ENCODE data around the gene ADO. TPM values are rescaled to one million over a fixed set of nuclear protein-coding genes. Genes with fewer than 3 reads are reported as not detected.

ADO gene
- total RNA-seq, 4 donors from 2014 or later: 17.1 to 22.3 (median 21.2) TPM

- 0% methylated on average over 33 to 50 of the region's 51 CpGs for WGBS, 2 donors
- TF ChIP-seq POLR2A (IDR thresholded peaks at IDR 0.05): no peak
- TF ChIP-seq, protein P1, sequence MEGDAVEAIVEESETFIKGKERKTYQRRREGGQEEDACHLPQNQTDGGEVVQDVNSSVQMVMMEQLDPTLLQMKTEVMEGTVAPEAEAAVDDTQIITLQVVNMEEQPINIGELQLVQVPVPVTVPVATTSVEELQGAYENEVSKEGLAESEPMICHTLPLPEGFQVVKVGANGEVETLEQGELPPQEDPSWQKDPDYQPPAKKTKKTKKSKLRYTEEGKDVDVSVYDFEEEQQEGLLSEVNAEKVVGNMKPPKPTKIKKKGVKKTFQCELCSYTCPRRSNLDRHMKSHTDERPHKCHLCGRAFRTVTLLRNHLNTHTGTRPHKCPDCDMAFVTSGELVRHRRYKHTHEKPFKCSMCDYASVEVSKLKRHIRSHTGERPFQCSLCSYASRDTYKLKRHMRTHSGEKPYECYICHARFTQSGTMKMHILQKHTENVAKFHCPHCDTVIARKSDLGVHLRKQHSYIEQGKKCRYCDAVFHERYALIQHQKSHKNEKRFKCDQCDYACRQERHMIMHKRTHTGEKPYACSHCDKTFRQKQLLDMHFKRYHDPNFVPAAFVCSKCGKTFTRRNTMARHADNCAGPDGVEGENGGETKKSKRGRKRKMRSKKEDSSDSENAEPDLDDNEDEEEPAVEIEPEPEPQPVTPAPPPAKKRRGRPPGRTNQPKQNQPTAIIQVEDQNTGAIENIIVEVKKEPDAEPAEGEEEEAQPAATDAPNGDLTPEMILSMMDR (IDR thresholded peaks at IDR 0.05): peak in 1 of 3 donors; percentile 4
- intact Hi-C loops (cut with DNase I; ENCODE audit: low total_unique reads): loop anchor here (5.0 kb wide), 1 partner anchor 226 kb away; no protein-coding TSS in a partner anchor
- peak overlapping the region; percentile 9 for H3K4me3 ChIP-seq (ENCODE audit: low read depth, poor library complexity, severe bottlenecking)
- peak; percentile 30 to 93 for DNase-seq (ENCODE audit: low spot score in 2 of 2)
These were observed 13.4 kb downstream of the ADO start for GRCh38 chr10:62817766-62818425.

- 4 to 7% methylated on average over 26 to 29 of the region's 65 CpGs for WGBS, 2 donors
- peak overlapping the region; percentile 9 for H3K4me3 ChIP-seq (ENCODE audit: low read depth, poor library complexity, severe bottlenecking)
- intact Hi-C loops (cut with DNase I; ENCODE audit: low total_unique reads): loop anchor here (5.0 kb wide), 1 partner anchor 226 kb away; no protein-coding TSS in a partner anchor
- no peak for DNase-seq (ENCODE audit: low spot score in 2 of 2)
- TF ChIP-seq, protein P1 (IDR thresholded peaks at IDR 0.05): no peak
- no peak for TF ChIP-seq POLR2A (IDR thresholded peaks at IDR 0.05)
These were observed 14.0 kb downstream of the ADO start for GRCh38 chr10:62818426-62819011.

DNA sequence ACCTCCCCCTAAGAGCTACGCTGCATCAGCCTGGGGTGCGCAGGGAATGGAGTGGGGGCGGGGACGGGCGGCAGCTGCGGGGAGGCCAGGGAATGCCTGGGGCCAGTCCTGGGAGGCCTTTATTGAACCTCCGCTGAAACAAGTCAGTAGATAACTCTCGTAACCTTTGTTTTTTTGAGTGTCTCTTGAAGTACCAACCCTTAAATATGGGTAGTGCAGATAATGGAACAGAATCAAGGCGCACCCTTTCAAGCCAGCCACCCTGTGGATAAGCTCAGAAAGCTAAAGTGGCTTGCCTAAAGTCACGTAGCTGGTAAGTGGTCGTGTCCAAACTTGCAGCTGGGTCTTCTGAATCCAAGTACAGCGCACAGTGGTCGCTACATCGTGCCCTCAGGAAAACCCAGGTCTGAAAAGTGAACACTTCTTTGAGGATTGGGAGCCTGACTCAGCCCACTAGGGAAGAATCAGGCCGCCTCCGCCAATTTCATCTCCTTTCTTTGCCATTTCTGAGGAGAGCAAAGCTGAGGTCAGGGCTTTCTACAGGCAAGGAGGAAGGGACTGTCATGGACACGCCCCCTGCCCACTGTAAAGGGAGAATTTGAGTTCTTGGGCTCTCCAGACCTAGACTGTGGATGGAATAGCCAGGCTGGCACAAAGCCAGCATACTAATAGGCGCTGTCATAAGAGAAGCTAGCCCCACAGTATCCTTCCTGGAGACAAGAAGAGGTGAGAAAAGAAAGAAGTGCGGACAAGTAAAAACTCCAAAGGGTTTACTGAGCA lies 14.8 kb downstream of the ADO start:
- no peak for TF ChIP-seq POLR2A (IDR thresholded peaks at IDR 0.05)
- TF ChIP-seq, protein P1 (IDR thresholded peaks at IDR 0.05): no peak
- no peak overlapping the region for H3K4me3 ChIP-seq (ENCODE audit: low read depth, poor library complexity, severe bottlenecking)
- no peak for DNase-seq (ENCODE audit: low spot score in 2 of 2)
- intact Hi-C loops (cut with DNase I; ENCODE audit: low total_unique reads): loop anchor here (5.0 kb wide), 1 partner anchor 227 kb away; no protein-coding TSS in a partner anchor
- WGBS, 2 donors: 40 to 45% methylated on average over 19 of the region's 19 CpGs

- H3K4me3 ChIP-seq (ENCODE audit: low read depth, poor library complexity, severe bottlenecking): no peak overlapping the region
- 69 to 77% methylated on average over 5 of the region's 5 CpGs for WGBS, 2 donors
- intact Hi-C loops (cut with DNase I; ENCODE audit: low total_unique reads): no loop called here
- no peak for TF ChIP-seq POLR2A (IDR thresholded peaks at IDR 0.05)
- TF ChIP-seq, protein P1 (IDR thresholded peaks at IDR 0.05): no peak
- no peak for DNase-seq (ENCODE audit: low spot score in 2 of 2)
These were observed 16.1 kb downstream of the ADO start for GRCh38 chr10:62820586-62820985.

- DNase-seq (ENCODE audit: low spot score in 2 of 2): no peak
- WGBS, 2 donors: 86 to 100% methylated on average over 1 of the region's 1 CpG
- intact Hi-C loops (cut with DNase I; ENCODE audit: low total_unique reads): no loop called here
- H3K4me3 ChIP-seq (ENCODE audit: low read depth, poor library complexity, severe bottlenecking): no peak overlapping the region
- TF ChIP-seq, protein P1 (IDR thresholded peaks at IDR 0.05): no peak
These were observed 21.8 kb downstream of the ADO start for GRCh38 chr10:62826273-62826672.

All from lower leg skin (tissue), 4 donors.